IMR-90 (cell line): ENCODE results near the gene SNRNP40.
"Not testable (repeated sequence)": the region's sequence is repeated elsewhere in the genome, so short reads cannot be mapped to it uniquely, and the experiment has no call there.

ENCODE experiments used
- CHD1 ChIP-seq: IDR thresholded peaks from 2 replicates; pipeline ENCODE4 v1.6.1; 2012; ENCODE audit warnings: low read depth, low read length, improper control_type of control experiment
- CTCF ChIP-seq: conservative IDR thresholded peaks from 2 replicates; pipeline ENCODE4 v1.5.1; 2012; ENCODE audit warnings: mild to moderate bottlenecking, low read depth, low read length, improper control_type of control experiment
- FOS ChIP-seq: fragments of 150-350 bp; IDR thresholded peaks from 2 replicates; pipeline ENCODE4 v1.6.1; 2016; ENCODE audit warnings: low read depth, low read length
- MXI1 ChIP-seq: IDR thresholded peaks from 2 replicates; pipeline ENCODE4 v1.6.1; 2012; ENCODE audit warnings: low read depth, mild to moderate bottlenecking, low read length, moderate library complexity, borderline replicate concordance
- POLR2A ChIP-seq: IDR thresholded peaks from 2 replicates; pipeline ENCODE4 v1.6.1; 2012; ENCODE audit warnings: mild to moderate bottlenecking, low read depth, low read length
- RCOR1 ChIP-seq: IDR thresholded peaks from 2 replicates; pipeline ENCODE4 v1.6.1; 2012; ENCODE audit warnings: mild to moderate bottlenecking, low read length, improper control_type of control experiment; ENCODE audit not compliant: insufficient replicate concordance
- RFX5 ChIP-seq: IDR thresholded peaks from 2 replicates; pipeline ENCODE4 v1.8.0; 2012; ENCODE audit warnings: low read depth, mild to moderate bottlenecking, low read length, moderate library complexity
- SMC3 ChIP-seq: fragments of 150-350 bp; IDR thresholded peaks from 2 replicates; pipeline ENCODE4 v1.6.1; 2016; ENCODE audit warnings: low read depth, mild to moderate bottlenecking, antibody characterized with exemption, low read length, moderate library complexity

- not testable (repeated sequence) for TF ChIP-seq POLR2A, CTCF, SMC3, RCOR1, FOS, MXI1, CHD1, RFX5
Observed at GRCh38 chr1:31287791-31288190, 8.8 kb downstream of the SNRNP40 start.
